ENCODE measurements around the gene TP73. TPM values are rescaled to one million over a fixed set of nuclear protein-coding genes. Genes with fewer than 3 reads are reported as not detected.

The TP73 gene
- total and polyA plus RNA-seq, 7 donors, result under 0.01 to 0.13 (median 0.01) TPM; not detected in 4

GRCh38 chr1:3623441-3624199, 28.7 kb upstream of the TP73 start:
- peak in 1 of 2 donors; percentile 56 for DNase-seq
- no peak for TF ChIP-seq CTCF (IDR thresholded peaks at IDR 0.05)
- Histone ChIP-seq H3K27me3 (ENCODE audit: insufficient read depth in 3 of 3, low read length in 2 of 3) (no peaks in the 10 kb centered on the region), H3K9me3 (no peaks in the 10 kb centered on the region), H3K4me1 (peaks cover 16% of the 10 kb centered on the region), H3K36me3 (ENCODE audit: insufficient read depth in 1 of 2, low read depth in 1 of 2) (peaks cover 4 to 26% of the 10 kb centered on the region in 2 donors), H3K27ac (peak overlapping the region; percentile 85), H3K4me3 (peak overlapping the region; percentile 88)
- 18 to 28% (median 20%) methylated on average over 23 of the region's 23 CpGs for WGBS, 3 donors
- ATAC-seq, result no peak
- intact Hi-C loops (cut with DNase I), result no loop called here

GRCh38 chr1:3624200-3625136, 27.8 kb upstream of the TP73 start, which contains the start of gene TPRG1L:
TPRG1L (plus strand) TSS chr1:3625015; CDS start chr1:3625073, 58 bp downstream.
- WGBS, 3 donors, result 0% methylated on average over 83 to 107 of the region's 108 CpGs
- intact Hi-C loops (cut with DNase I), result no loop called here
- peak within 1 kb of the TSS; percentile 85 for H3K27ac ChIP-seq
- H3K27me3 ChIP-seq (ENCODE audit: insufficient read depth in 3 of 3, low read length in 2 of 3), result no peaks in the 10 kb centered on the region
- H3K4me3 ChIP-seq, result peak within 1 kb of the TSS; percentile 88
- DNase-seq (peak; percentile 98 to 99), ATAC-seq (peak; percentile 98 to 99 (median 98))
- no peaks in the 10 kb centered on the region for H3K9me3 ChIP-seq
- TF ChIP-seq CTCF (IDR thresholded peaks at IDR 0.05), result no peak
- peaks cover 6 to 35% of the 10 kb centered on the region in 2 donors for H3K36me3 ChIP-seq (ENCODE audit: insufficient read depth in 1 of 2, low read depth in 1 of 2)
- H3K4me1 ChIP-seq, result peaks cover 16% of the 10 kb centered on the region

- DNase-seq (peak in 1 of 2 donors; percentile 33), ATAC-seq (peak in 1 of 4 donors; percentile 3)
- Histone ChIP-seq H3K36me3 (ENCODE audit: insufficient read depth in 1 of 2, low read depth in 1 of 2) (peaks cover 11 to 43% of the 10 kb centered on the region in 2 donors), H3K9me3 (no peaks in the 10 kb centered on the region), H3K4me1 (peaks cover 16% of the 10 kb centered on the region), H3K27ac (peak overlapping the region; percentile 85), H3K4me3 (peak overlapping the region; percentile 88), H3K27me3 (ENCODE audit: insufficient read depth in 3 of 3, low read length in 2 of 3) (no peaks in the 10 kb centered on the region)
- intact Hi-C loops (cut with DNase I), result no loop called here
- no peak for TF ChIP-seq CTCF (IDR thresholded peaks at IDR 0.05)
- WGBS, 3 donors, result 2 to 4% (median 3%) methylated on average over 39 to 71 of the region's 71 CpGs
Observed at GRCh38 chr1:3625151-3625907, 27.0 kb upstream of the TP73 start.

- no peaks in the 10 kb centered on the region for H3K27me3 ChIP-seq (ENCODE audit: insufficient read depth in 3 of 3, low read length in 2 of 3)
- no peak for DNase-seq
- H3K9me3 ChIP-seq, result no peaks in the 10 kb centered on the region
- peaks cover 11 to 50% of the 10 kb centered on the region in 2 donors for H3K36me3 ChIP-seq (ENCODE audit: insufficient read depth in 1 of 2, low read depth in 1 of 2)
- 74 to 80% (median 78%) methylated on average over 4 of the region's 4 CpGs for WGBS, 3 donors
- H3K4me1 ChIP-seq, result peaks cover 16% of the 10 kb centered on the region
- H3K27ac ChIP-seq, result peak overlapping the region; percentile 85
- peak overlapping the region; percentile 88 for H3K4me3 ChIP-seq
- TF ChIP-seq CTCF (IDR thresholded peaks at IDR 0.05), result no peak
- intact Hi-C loops (cut with DNase I), result no loop called here
- no peak for ATAC-seq
Observed at GRCh38 chr1:3626025-3626424, 26.3 kb upstream of the TP73 start.

Measured in psoas muscle (tissue), 8 donors.